ENCODE data around the gene LRMDA. TPM values are rescaled to one million over a fixed set of nuclear protein-coding genes. Genes with fewer than 3 reads are reported as not detected.

LRMDA gene
- total RNA-seq, 1 donor from 2014 or later: not detected

DNA sequence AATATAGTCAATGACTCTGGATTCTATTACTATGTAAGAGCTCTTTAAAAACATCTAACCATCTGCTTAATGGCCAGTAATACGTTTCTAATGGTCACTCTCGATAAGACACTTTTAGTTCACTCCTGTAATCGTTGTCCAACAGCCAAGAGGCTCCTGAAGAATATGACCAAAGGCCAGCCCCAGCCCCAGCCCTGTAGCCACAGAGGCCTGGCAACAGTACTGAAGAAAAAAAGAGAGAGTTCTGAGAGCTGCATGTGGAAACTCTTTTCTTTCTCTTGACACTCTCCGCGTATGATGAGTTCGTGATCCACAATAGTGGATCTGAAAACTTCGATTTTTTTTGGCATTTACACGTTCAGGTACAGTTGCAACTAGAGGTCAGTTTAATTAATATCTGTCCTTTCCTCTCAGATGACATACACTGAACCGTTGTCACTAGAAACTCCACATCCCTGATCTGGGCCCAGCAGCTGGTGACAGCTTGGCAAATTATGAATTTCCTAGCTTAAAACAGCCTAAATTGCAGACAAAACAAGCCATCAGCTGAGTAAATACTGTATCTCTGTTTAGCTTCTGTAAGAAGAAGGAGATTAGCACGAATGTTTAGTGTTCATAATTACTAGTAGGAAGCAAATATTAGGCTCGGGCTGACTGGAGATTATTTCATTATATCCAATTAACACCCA, 456.7 kb downstream of the LRMDA start:
- DNase-seq (ENCODE audit: low read depth): no peak

DNA sequence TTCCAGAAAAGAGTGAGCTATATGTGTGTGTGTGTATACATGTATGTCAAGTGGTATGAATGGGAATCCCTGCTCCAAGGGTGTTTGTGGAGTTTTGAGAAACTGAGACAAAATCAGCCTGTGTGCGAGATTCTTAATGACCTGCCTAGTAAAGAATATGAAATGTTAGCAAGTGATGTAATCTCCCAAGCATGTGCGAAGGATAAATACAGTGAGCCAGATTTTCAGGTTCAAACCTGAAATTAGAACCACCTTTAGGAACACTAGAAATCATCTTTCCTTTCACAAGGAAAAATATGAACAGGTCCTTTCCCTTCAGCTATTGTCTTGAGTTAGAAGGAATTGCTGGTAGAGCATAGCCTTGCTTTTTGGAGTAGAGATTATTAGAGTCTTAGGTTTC, 457.6 kb downstream of the LRMDA start:
- DNase-seq (ENCODE audit: low read depth): no peak

DNA sequence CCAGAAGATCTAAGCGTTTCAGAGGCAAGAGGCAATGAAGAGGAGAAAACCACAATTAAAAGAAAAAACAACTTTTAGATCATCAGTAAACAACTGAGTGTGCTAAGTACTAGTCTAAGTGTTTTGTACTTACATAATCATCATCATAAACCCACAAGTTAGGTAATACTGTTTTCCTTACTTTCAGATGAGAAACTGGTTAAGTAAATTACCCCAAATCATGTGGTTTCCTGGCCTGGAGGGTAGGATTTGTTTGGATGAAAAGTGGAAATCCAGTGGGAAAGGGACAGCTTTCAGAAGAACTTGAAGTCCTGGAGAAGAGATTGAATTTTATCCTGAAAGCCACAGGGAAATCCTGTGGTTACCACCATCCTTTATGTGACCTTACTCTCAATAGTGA, 463.3 kb downstream of the LRMDA start:
- no peak for DNase-seq (ENCODE audit: low read depth)

DNA sequence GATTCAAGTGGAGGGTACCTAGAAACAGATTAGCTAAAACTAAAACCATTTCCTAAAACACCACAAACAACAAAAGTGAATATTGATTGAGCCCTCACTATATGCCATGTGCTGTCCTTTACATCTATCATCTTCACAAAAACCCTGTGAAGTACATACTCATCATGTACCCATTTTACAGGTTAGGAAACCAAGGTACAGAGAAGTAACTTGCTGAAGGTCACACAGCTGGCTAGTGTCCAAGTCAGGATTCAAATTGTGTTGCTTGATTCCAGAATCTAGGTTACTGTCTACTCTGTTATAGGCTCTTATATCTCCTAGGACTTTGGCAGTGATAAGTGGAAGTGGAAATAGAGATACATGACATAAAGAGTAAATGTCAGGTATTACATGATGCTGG, 463.8 kb downstream of the LRMDA start:
- DNase-seq (ENCODE audit: low read depth): no peak

DNA sequence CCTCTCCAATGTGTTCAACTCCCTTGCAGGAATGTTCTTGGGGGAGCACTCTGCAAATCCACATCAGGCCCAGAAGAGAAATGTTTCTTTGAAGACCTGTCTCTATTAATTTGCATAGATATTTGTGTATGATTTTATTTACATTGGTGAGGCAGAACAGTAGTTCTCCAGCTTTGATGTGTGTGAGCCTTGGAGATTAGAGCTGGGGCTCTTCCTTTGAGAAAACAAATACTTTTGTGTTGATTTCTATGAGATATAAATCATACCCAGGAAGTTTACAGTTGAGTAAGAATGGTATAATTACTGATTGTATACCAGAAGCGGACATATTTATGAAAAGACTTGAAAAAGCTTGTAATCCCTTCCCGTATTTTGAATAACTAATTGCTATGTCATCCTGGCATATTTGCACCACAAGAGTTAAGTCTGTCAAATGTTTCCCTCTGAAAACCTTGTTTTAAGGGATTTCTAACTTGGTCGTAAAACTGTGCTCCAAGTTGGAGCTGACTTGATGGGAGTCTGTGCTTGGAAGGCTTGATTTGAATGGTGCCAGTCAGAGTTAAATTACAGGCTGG, 468.5 kb downstream of the LRMDA start:
- DNase-seq (ENCODE audit: low read depth): no peak

DNA sequence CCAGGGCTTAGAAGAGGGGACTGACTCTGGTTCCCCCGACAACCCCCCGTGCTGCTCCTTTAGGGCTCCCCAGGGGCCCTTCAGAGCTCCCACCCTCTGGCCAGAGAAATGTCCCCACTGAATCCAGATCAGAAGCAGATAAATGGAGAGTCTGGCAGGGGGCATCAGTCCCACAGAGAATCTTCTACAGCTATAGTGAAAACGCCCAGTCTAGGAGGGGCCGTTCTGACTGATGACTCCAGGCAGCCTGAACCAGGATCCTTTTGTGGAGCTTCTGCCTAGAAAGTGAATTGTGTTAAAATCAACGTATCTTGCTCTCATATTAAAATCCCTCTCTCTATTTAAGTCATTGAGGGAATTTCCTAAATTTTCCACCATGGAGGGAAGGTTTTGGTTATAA, 471.4 kb downstream of the LRMDA start:
- no peak for DNase-seq (ENCODE audit: low read depth)

DNA sequence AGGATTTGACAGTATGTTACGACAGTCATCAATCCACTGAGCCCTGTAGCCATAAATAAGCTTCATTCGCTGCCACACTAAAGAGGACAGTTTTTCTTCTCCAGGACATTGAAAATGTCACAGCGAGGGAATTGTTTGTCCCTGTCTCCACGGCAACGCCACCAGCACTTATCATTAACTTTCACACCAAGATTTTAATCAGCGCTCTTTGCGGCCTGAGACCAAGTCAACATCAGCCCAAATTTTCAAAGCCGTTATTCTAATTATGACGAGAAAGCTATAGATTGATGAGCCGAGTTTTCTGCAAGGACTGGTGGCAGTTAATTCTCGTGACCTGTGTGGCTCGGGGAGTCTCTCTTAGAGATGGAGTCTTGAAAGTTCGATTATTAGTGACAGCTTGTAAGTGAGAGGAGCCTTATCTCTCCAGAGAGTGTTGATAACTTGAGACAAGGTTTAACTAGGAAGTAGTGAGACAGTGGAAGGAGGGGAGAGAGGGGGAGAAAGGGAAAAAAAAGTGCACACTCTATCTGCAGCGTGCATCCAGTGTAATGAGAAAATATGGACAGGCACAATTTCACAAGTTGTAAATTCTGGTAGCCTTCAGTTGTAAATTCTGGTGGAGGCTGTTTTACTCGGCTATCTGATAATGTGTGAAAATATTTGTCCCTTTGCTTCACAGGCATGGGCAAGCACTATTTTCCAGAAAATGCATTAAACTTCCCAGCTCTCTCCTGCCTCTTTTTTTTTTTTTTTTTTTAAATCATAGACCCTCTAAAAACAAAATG, 473.3 kb downstream of the LRMDA start:
- no peak for DNase-seq (ENCODE audit: low read depth)

DNA sequence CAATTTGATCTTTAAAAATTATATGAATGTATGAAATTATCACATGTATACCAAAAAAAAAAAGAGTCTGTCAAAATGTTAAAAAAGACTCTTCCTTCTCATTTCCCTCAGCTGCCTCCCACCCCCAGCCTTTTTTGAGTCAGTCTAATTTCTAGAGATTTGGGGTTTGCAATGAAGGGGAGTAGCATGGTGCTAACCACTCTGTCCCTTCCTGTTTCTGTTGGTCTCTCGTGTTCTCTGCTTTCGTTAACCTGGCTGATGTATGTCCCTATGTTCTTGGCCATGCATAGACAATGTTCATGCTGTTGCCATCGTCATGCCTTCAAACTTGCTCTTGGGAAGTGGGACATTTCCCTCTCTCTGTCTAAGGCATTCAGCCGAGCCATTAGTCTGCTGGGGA, 474.1 kb downstream of the LRMDA start:
- no peak for DNase-seq (ENCODE audit: low read depth)

DNA sequence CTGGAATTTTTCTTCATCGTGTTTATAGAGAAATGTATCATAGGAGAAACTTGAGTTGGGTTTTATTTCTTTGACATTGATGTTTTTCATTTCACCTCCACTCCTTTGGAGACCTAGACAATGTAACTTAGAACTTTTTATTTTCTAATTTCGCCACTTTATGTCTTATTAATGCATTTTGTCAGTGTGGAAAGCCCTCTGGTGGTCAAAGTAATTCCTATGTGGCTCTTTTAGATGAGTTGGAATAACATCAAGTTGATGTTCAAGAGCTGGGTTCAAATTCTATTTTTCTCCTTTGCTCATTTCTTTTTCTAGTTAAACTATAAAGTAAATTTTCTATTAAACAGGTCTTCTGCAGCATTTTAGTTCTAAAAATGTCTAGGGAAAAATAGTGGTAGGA, 478.6 kb downstream of the LRMDA start:
- peak; percentile 36 for DNase-seq (ENCODE audit: low read depth)

DNA sequence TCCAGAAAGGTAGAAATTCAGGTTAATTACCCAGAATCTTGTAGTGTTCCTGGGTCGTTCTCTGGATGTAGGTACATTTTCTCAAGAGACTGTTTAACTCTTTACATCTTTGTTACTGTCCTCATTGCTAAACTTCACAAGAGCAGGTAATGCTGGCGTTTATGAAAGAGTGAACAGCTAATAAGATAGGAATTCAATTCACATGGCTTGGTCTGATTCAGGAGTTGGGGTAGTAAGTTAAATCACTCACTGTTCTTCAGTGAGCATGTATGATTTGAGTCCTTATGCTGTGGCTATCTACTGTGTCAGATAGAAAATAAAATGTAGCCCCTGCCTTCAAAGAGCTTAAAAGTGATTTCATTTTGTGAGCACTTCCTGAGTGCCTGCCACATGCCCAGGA, 480.0 kb downstream of the LRMDA start:
- no peak for DNase-seq (ENCODE audit: low read depth)

DNA sequence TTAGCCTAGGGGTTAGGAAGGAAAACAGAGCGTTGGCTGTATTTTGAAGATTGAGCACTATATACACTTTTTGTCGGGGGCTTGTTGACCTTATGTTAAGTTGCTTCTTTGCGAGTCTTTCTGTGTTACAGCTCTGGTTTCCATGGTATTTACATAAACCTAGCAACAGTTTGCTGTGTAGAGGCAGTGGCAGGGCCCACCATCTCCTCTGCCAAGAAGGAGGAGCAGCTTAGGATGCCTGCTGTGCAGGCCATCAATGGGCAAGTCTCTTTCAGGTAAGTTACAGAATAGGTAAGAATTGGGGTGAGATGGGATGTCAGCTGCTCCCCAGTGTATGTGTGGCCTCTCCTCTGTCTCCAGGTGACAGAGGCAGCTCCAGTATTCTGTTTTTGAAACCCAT, 485.5 kb downstream of the LRMDA start:
- DNase-seq (ENCODE audit: low read depth): no peak

DNA sequence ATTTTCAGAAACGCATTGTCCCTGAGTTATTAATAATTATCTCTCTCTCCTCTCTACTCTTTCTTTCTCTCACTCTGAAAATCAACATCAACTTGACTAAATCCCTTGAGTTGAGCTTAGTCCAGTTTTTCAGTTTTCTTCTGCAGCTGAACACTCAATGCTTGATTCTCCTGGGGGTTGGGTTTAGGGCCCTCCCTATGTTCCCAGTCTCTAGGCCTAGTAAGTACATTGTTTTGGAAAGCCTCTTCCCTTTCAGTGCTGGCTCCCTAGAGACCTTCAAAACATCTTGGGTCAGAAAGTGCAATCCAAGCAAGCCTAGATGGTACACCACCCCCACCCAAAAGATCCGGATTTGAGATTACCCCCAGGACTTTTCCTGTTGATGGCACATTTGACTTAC, 488.5 kb downstream of the LRMDA start:
- DNase-seq (ENCODE audit: low read depth): no peak

DNA sequence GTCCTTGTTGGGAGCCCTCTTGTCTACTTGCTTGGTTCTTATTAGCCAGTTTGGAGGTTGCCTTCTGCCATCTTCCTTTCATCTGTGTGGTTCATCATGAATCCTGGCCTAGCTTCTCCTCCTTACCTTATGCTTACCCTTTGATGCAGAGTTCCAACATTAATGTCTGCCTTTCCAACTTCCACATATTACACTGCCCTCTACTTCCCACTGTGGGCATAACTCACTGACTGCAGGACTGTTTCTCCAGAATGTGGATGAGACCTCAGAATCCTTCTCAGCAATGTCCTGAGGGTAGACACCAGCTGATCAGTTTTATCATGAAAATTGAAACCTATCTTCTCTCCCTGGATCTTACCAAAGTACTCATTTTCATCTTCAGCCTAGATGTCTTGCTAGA, 491.0 kb downstream of the LRMDA start:
- no peak for DNase-seq (ENCODE audit: low read depth)

DNA sequence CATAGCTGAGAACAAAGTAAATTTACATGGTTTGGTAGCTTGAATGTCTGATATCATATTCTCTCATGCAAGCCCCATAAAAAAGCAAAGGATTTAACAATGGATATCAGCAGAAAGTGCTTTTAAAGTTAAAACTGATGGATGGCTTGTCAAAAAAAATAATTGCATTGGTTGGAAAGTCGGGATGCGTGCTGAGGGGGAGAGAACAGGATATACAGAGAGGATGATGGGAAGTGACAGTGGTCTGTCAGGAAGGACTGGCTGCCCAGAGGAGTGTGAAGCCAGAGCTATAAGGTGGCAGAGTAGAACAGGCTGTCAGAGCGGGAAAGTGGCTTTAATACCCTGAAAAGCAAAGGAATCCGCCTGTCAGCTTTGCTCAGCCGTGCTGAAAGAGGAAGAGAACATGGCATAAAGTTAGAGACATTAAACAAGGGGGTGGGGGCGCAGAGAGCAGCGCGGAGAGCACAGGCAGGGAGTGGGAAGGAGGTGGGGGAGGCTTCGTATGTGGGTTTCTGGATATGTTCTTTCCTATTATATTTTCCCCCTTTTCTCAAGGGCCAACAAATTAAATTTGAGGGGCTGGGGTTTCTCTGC, 493.0 kb downstream of the LRMDA start:
- no peak for DNase-seq (ENCODE audit: low read depth)

DNA sequence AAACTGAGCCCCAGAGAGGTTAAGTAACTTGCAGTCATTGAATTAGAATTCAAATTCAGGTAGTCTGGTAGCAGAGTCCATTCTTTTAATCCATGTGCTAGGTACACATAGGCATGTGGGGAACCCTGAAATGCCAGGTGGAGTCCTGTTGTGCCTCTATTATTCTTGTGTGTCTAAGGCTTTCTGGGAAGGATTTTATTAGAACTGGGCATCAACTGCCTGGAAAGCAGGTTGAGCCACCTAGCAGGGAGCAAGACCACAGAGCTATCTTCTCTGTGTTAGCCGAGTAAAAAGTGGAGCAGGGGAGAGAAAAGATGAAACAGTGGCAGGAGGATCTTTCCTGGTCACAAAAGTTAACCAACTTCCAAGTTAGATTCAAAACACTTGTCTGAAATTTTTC, 494.6 kb downstream of the LRMDA start:
- no peak for DNase-seq (ENCODE audit: low read depth)

DNA sequence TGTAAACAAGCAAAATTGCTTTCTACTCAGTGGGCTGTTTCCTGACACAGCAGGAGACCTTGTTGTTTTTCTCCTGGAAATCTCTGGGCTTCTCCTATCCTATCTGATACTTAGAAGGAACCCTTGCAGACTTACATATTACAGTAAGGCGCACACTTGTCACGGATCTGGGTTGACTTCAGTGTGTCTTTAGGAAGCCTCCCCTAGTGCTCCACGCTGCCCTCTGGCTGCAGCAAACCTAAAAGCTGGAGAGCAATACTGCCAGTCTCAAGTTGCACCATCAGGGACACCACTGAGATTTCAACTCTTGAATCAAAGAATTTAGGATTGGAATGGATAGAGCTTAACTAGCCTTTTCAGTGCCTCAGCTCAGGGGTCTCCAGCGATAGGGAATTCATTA, 495.3 kb downstream of the LRMDA start:
- DNase-seq (ENCODE audit: low read depth): peak; percentile 49

DNA sequence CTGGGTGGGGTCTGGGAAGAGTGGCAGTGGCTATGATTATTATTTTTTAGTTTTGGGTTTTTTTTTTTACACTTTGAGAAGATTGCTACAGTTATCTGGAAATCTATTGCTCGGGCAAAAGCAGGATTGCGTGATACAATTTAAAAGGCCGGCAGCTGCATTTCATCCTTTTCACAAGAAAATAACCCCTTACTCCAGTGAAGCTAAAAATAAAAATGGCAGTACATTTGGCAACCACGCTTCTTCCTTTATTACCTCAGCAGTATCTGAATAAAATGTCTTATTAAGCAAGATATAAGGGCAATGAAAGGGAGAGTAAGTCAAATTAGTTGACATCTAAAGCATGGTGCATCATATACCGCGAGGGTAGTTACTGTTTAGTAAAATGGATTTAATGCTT, 496.8 kb downstream of the LRMDA start:
- no peak for DNase-seq (ENCODE audit: low read depth)

DNA sequence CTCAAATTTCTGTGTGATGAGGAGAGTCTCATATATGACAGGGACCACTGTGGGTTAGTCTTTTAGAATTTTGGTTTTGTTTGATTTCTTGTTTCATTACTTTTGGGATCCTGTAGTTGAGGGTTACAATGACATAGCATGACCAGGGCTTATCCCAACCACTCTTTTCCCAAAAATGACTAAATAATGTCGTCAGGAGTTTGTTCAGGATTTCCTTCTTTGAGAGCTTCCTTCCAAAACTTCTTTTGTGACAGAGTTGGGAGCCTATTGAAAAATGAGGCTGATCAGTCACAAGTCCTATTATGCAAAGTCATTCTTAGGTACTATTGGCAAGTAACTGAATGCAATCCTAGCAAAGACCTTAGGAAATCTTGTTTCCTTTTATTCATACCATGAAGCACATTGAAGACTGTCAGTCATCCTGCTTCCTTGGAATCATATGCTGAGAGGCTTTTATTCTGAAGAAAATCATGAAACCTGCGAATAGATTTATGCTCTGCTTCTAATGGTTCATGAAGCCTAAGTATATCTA, 498.3 kb downstream of the LRMDA start:
- DNase-seq (ENCODE audit: low read depth): no peak

DNA sequence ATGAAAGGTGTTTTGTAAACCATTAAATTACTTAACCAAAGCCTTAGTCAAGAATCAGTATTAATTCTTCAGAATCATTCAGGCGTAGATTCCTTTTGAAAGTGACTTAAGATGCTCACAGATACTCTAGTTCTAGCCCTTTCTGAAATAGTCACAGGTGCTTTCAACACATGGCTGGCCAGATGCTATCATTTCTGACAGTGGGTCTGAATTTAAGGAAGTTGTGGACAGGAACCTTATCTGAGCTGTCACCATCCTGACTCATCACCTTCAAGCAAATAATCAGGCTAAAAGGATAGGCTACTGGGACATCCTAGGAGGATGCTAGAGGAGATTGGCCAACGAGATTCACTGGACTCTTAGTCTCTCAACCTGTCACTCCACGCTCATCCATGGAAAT, 501.5 kb downstream of the LRMDA start:
- DNase-seq (ENCODE audit: low read depth): no peak

DNA sequence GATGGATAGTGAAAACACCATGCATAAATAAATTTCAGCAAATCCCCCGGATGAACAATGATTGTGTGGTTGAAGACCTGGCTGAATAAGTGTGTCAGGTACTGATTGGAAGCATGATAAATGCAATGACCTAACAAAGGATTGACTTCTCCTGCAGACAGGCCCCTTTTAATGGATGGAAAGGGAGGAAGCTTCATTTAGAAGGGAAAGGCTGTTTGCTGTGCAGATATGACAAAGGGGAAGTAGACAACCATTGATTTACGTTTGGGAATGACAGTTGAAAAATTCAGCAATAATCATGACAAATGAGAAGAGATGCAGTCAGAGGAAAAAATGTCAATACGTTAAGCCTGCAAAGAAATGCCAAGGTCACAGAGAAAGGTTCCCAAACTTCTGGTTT, 503.8 kb downstream of the LRMDA start:
- no peak for DNase-seq (ENCODE audit: low read depth)

DNA sequence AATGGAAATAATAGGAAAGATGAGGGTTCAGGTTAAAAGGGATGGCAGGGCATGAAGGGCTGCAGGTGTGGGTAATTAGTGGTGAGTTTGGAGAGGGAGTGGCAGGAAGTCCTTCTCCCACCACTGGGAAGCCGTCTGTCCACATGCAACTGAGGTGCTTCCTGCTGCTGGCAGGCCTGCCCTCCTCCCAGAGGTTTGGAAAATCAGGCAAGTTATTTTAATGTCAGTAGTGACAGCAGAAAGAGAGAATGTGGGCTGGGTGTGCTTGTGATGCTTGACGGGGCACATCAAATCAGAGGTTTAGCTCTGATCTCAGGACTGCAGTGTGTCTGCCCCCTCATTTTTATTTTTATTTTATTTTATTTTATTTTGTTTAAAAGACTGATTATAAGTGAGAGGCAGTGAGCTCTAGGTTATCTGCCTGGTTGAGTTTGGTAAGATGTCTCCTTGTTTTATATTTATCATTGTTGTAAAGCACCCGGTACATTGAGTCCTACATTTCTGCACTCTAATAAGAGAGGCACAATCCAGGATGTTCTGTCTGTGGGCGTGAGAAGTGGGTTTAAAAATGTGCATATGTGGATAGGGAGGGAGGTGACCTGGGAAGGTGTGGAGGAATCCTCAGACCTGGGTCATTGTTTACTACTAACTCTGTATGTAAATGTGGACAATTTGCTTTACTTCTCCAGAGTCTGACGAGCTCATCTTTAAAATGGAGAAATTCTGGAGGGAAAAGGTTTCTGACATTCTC, 504.4 kb downstream of the LRMDA start:
- no peak for DNase-seq (ENCODE audit: low read depth)
